Astrocyte (in vitro differentiated cells and primary cell): ENCODE data around the gene GPC3.

Experiments
- EZH2 ChIP-seq: IDR thresholded peaks from 2 replicates; pipeline ENCODE4 v1.6.1; 2012; ENCODE audit warnings: mild to moderate bottlenecking, low read length, inconsistent platforms; ENCODE audit not compliant: insufficient read depth
- TF ChIP-seq, protein P1 (sequence below): IDR thresholded peaks from 2 replicates; pipeline ENCODE4 v1.5.1; 2011; ENCODE audit warnings: low read depth, mild to moderate bottlenecking, inconsistent platforms, low read length, moderate library complexity; ENCODE audit not compliant: insufficient read depth

DNA sequence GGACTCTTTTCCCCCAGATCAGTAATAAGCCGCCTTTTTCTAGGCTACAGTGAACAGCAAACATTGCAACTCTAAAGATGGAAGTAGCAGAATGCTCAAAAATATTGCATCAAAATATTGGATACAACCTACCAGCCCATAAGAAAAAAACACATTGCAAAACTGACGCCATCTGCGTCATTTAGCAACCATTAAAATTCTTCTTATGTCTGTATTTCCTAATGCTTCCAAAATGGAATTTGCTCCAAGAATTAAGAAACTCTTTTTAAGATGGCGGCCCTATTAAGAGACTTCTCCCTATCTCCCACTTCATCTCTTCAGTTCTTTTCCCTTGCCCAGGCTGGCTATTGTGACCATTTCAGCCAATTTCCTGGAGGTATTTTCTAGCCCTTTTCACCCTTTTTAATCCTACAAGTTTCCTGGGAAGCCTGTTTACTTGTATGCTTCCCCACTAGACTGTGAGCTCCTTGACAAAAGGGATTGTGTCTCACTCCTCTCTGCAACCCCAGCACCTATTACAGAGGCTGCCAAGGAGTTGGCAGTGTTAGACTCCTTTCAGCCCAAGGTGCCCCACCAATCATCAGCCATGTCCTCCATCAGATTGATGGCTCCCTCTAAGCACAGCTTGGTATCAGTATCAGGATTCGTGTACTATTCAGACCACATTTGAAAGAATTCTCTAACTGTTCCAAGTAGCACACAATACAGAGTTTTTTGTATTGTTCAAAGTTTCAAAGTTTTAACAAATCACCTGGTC is 4.4 kb downstream of the GPC3 start:
- TF ChIP-seq, protein P1, sequence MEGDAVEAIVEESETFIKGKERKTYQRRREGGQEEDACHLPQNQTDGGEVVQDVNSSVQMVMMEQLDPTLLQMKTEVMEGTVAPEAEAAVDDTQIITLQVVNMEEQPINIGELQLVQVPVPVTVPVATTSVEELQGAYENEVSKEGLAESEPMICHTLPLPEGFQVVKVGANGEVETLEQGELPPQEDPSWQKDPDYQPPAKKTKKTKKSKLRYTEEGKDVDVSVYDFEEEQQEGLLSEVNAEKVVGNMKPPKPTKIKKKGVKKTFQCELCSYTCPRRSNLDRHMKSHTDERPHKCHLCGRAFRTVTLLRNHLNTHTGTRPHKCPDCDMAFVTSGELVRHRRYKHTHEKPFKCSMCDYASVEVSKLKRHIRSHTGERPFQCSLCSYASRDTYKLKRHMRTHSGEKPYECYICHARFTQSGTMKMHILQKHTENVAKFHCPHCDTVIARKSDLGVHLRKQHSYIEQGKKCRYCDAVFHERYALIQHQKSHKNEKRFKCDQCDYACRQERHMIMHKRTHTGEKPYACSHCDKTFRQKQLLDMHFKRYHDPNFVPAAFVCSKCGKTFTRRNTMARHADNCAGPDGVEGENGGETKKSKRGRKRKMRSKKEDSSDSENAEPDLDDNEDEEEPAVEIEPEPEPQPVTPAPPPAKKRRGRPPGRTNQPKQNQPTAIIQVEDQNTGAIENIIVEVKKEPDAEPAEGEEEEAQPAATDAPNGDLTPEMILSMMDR = no peak
- no peak for TF ChIP-seq EZH2
